ENCODE measurements around the gene ARHGAP30. TPM values are rescaled to one million over a fixed set of nuclear protein-coding genes. Genes with fewer than 3 reads are reported as not detected.

Gene ARHGAP30
- total and polyA plus RNA-seq, 2 experiments from 2014 or later: 0.21 TPM; not detected in 1

GRCh38 chr1:161000736-161001480, 68.8 kb downstream of the ARHGAP30 start:
- Histone ChIP-seq H3F3A (ENCODE audit: insufficient read depth) (peaks cover 9% of the 10 kb centered on the region), H3K36me3 (ENCODE audit: low read depth) (no peaks in the 10 kb centered on the region), H3K27ac (no peak overlapping the region), H3K9me2 (ENCODE audit: insufficient read depth) (no peaks in the 10 kb centered on the region), H3K4me1 (ENCODE audit: insufficient read depth) (peaks cover 1% of the 10 kb centered on the region; the same call in 1 of the 2 replicates), H2AFZ (no peak overlapping the region), H3K9ac (no peak overlapping the region), H3K27me3 (replicated peaks; ENCODE audit: insufficient read depth) (no peaks in the 10 kb centered on the region), H4K20me1 (ENCODE audit: insufficient read depth) (no peaks in the 10 kb centered on the region), H3K4me3 (no peak overlapping the region), H3K79me2 (ENCODE audit: insufficient read depth) (no peaks in the 10 kb centered on the region), H3K4me2 (ENCODE audit: unreplicated experiment) (no peak overlapping the region), H3K9me3 (ENCODE audit: low read depth) (no peaks in the 10 kb centered on the region)
- WGBS, 2 experiments (ENCODE audit: low coverage in 1 of 2, low lambda C conversion rate in 2 of 2, missing lambda C conversion rate in 2 of 2): 53% methylated on average over 10 to 11 of the region's 11 CpGs
- DNase-seq: no peak
- in situ Hi-C loops (cut with MboI): no loop called here
- TF ChIP-seq EZH2 (IDR thresholded peaks at IDR 0.05; ENCODE audit: insufficient read depth, poor library complexity, severe bottlenecking) (no peak), EZH2phosphoT487 (IDR thresholded peaks at IDR 0.05; ENCODE audit: insufficient read depth, low read depth) (no peak)

GRCh38 chr1:160999376-160999775, 70.3 kb downstream of the ARHGAP30 start:
- in situ Hi-C loops (cut with MboI): loop anchor here (10.0 kb wide), 1 partner anchor 95 kb away; the partner anchor contains the start of gene KLHDC9
- no peaks in the 10 kb centered on the region for H3K27me3 ChIP-seq (replicated peaks; ENCODE audit: insufficient read depth)
- no peaks in the 10 kb centered on the region for H3K36me3 ChIP-seq (ENCODE audit: low read depth)
- DNase-seq: no peak
- WGBS, 2 experiments (ENCODE audit: low coverage in 1 of 2, low lambda C conversion rate in 2 of 2, missing lambda C conversion rate in 2 of 2): 76 to 86% methylated on average over 5 of the region's 5 CpGs
- peaks cover 11% of the 10 kb centered on the region for H3K4me1 ChIP-seq (ENCODE audit: insufficient read depth)
- H2AFZ ChIP-seq: no peak overlapping the region
- H3K4me2 ChIP-seq (ENCODE audit: unreplicated experiment): no peak overlapping the region
- no peak for TF ChIP-seq EZH2 (IDR thresholded peaks at IDR 0.05; ENCODE audit: insufficient read depth, poor library complexity, severe bottlenecking)
- TF ChIP-seq EZH2phosphoT487 (IDR thresholded peaks at IDR 0.05; ENCODE audit: insufficient read depth, low read depth): no peak
- no peaks in the 10 kb centered on the region for H4K20me1 ChIP-seq (ENCODE audit: insufficient read depth)
- no peak overlapping the region for H3K4me3 ChIP-seq
- peaks cover 20% of the 10 kb centered on the region for H3F3A ChIP-seq (ENCODE audit: insufficient read depth)
- H3K9ac ChIP-seq: no peak overlapping the region
- H3K27ac ChIP-seq: no peak overlapping the region
- H3K9me2 ChIP-seq (ENCODE audit: insufficient read depth): no peaks in the 10 kb centered on the region
- no peaks in the 10 kb centered on the region for H3K79me2 ChIP-seq (ENCODE audit: insufficient read depth)
- no peaks in the 10 kb centered on the region for H3K9me3 ChIP-seq (ENCODE audit: low read depth)

- no peaks in the 10 kb centered on the region for H3K9me3 ChIP-seq (ENCODE audit: low read depth)
- H3K4me3 ChIP-seq: no peak overlapping the region
- no peaks in the 10 kb centered on the region for H3K9me2 ChIP-seq (ENCODE audit: insufficient read depth)
- H3K4me2 ChIP-seq (ENCODE audit: unreplicated experiment): no peak overlapping the region
- in situ Hi-C loops (cut with MboI): loop anchor here (10.0 kb wide), 1 partner anchor 97 kb away; the partner anchor contains the start of gene KLHDC9
- H3F3A ChIP-seq (ENCODE audit: insufficient read depth): peaks cover 30% of the 10 kb centered on the region
- no peak overlapping the region for H3K9ac ChIP-seq
- WGBS, 2 experiments (ENCODE audit: low coverage in 1 of 2, low lambda C conversion rate in 2 of 2, missing lambda C conversion rate in 2 of 2): 88 to 90% methylated on average over 1 of the region's 1 CpG
- H3K4me1 ChIP-seq (ENCODE audit: insufficient read depth): peaks cover 15% of the 10 kb centered on the region
- H3K27me3 ChIP-seq (replicated peaks; ENCODE audit: insufficient read depth): no peaks in the 10 kb centered on the region
- H3K36me3 ChIP-seq (ENCODE audit: low read depth): no peaks in the 10 kb centered on the region
- TF ChIP-seq EZH2phosphoT487 (IDR thresholded peaks at IDR 0.05; ENCODE audit: insufficient read depth, low read depth) (no peak), EZH2 (IDR thresholded peaks at IDR 0.05; ENCODE audit: insufficient read depth, poor library complexity, severe bottlenecking) (no peak)
- DNase-seq: peak; percentile 72
- H3K79me2 ChIP-seq (ENCODE audit: insufficient read depth): no peaks in the 10 kb centered on the region
- H2AFZ ChIP-seq: peak overlapping the region; percentile 75; the same call in 1 of the 2 replicates
- no peaks in the 10 kb centered on the region for H4K20me1 ChIP-seq (ENCODE audit: insufficient read depth)
- H3K27ac ChIP-seq: no peak overlapping the region
Observed at GRCh38 chr1:160997323-160998038, 72.2 kb downstream of the ARHGAP30 start.

Small RNA genes within 50 kb of the gene (small RNA-seq; reads per million reads assigned to genes)
- not detected for gene AL591806.2 (ENCODE audit: low read depth, low replicate concordance)

Other genes starting within 250 kb of the ARHGAP30 start
- not detected in 2 replicates for gene CD244, start 207.0 kb downstream of the ARHGAP30 start, total RNA-seq (2014; rRNA removed; shearing (Covaris generic))
- not detected in 2 replicates for gene CD244, start 207.0 kb downstream of the ARHGAP30 start, polyA plus RNA-seq (2016; fragmentation: Nextera tagmentation; extraction: Ambion mirVana)
- not detected in 2 replicates for gene ITLN1, start 184.7 kb downstream of the ARHGAP30 start, total RNA-seq (2014; rRNA removed; shearing (Covaris generic))
- not detected in 2 replicates for gene ITLN1, start 184.7 kb downstream of the ARHGAP30 start, polyA plus RNA-seq (2016; fragmentation: Nextera tagmentation; extraction: Ambion mirVana)
- not detected in 2 replicates for gene ITLN2, start 115.1 kb downstream of the ARHGAP30 start, total RNA-seq (2014; rRNA removed; shearing (Covaris generic))
- not detected in 2 replicates for gene ITLN2, start 115.1 kb downstream of the ARHGAP30 start, polyA plus RNA-seq (2016; fragmentation: Nextera tagmentation; extraction: Ambion mirVana)
- 0.76 and 1.5 TPM in 2 replicates for gene F11R, start 48.7 kb downstream of the ARHGAP30 start, total RNA-seq (2014; rRNA removed; shearing (Covaris generic))
- 0.52 and 0.53 TPM in 2 replicates for gene F11R, start 48.7 kb downstream of the ARHGAP30 start, polyA plus RNA-seq (2016; fragmentation: Nextera tagmentation; extraction: Ambion mirVana)
- gene TSTD1, start 30.9 kb downstream of the ARHGAP30 start, total RNA-seq (2014; rRNA removed; shearing (Covaris generic)): not detected in 2 replicates
- gene TSTD1, start 30.9 kb downstream of the ARHGAP30 start, polyA plus RNA-seq (2016; fragmentation: Nextera tagmentation; extraction: Ambion mirVana): not detected in 2 replicates
- gene USF1, start 23.9 kb downstream of the ARHGAP30 start, total RNA-seq (2014; rRNA removed; shearing (Covaris generic)): 53.2 and 68.4 TPM in 2 replicates
- 12.2 and 17.1 TPM in 2 replicates for gene USF1, start 23.9 kb downstream of the ARHGAP30 start, polyA plus RNA-seq (2016; fragmentation: Nextera tagmentation; extraction: Ambion mirVana)
- gene NECTIN4, start 19.7 kb upstream of the ARHGAP30 start, total RNA-seq (2014; rRNA removed; shearing (Covaris generic)): 0.54 TPM in 1 of 2 replicates, not detected in the other
- 0.40 and 0.54 TPM in 2 replicates for gene NECTIN4, start 19.7 kb upstream of the ARHGAP30 start, polyA plus RNA-seq (2016; fragmentation: Nextera tagmentation; extraction: Ambion mirVana)
- gene KLHDC9, start 28.5 kb upstream of the ARHGAP30 start, total RNA-seq (2014; rRNA removed; shearing (Covaris generic)): 3.7 and 5.6 TPM in 2 replicates
- gene KLHDC9, start 28.5 kb upstream of the ARHGAP30 start, polyA plus RNA-seq (2016; fragmentation: Nextera tagmentation; extraction: Ambion mirVana): 3.2 and 3.3 TPM in 2 replicates
- gene PFDN2, start 48.1 kb upstream of the ARHGAP30 start, total RNA-seq (2014; rRNA removed; shearing (Covaris generic)): 32.4 and 35.9 TPM in 2 replicates
- gene PFDN2, start 48.1 kb upstream of the ARHGAP30 start, polyA plus RNA-seq (2016; fragmentation: Nextera tagmentation; extraction: Ambion mirVana): 121 and 125 TPM in 2 replicates
- 16.6 and 24.3 TPM in 2 replicates for gene NIT1, start 48.2 kb upstream of the ARHGAP30 start, total RNA-seq (2014; rRNA removed; shearing (Covaris generic))
- 30.4 and 30.9 TPM in 2 replicates for gene NIT1, start 48.2 kb upstream of the ARHGAP30 start, polyA plus RNA-seq (2016; fragmentation: Nextera tagmentation; extraction: Ambion mirVana)
- gene DEDD, start 62.8 kb upstream of the ARHGAP30 start, total RNA-seq (2014; rRNA removed; shearing (Covaris generic)): 30.4 and 36.7 TPM in 2 replicates
- 37.8 and 38.4 TPM in 2 replicates for gene DEDD, start 62.8 kb upstream of the ARHGAP30 start, polyA plus RNA-seq (2016; fragmentation: Nextera tagmentation; extraction: Ambion mirVana)
- 42.6 and 86.2 TPM in 2 replicates for gene UFC1, start 84.1 kb upstream of the ARHGAP30 start, total RNA-seq (2014; rRNA removed; shearing (Covaris generic))
- gene UFC1, start 84.1 kb upstream of the ARHGAP30 start, polyA plus RNA-seq (2016; fragmentation: Nextera tagmentation; extraction: Ambion mirVana): 89.5 and 89.6 TPM in 2 replicates
- 6.3 and 10.5 TPM in 2 replicates for gene USP21, start 89.6 kb upstream of the ARHGAP30 start, total RNA-seq (2014; rRNA removed; shearing (Covaris generic))
- 16.0 and 16.5 TPM in 2 replicates for gene USP21, start 89.6 kb upstream of the ARHGAP30 start, polyA plus RNA-seq (2016; fragmentation: Nextera tagmentation; extraction: Ambion mirVana)
- 18.8 and 36.2 TPM in 2 replicates for gene PPOX, start 96.5 kb upstream of the ARHGAP30 start, total RNA-seq (2014; rRNA removed; shearing (Covaris generic))
- gene PPOX, start 96.5 kb upstream of the ARHGAP30 start, polyA plus RNA-seq (2016; fragmentation: Nextera tagmentation; extraction: Ambion mirVana): 21.5 and 25.9 TPM in 2 replicates
- 33.3 and 34.5 TPM in 2 replicates for gene B4GALT3, start 107.6 kb upstream of the ARHGAP30 start, total RNA-seq (2014; rRNA removed; shearing (Covaris generic))
- 30.6 and 31.3 TPM in 2 replicates for gene B4GALT3, start 107.6 kb upstream of the ARHGAP30 start, polyA plus RNA-seq (2016; fragmentation: Nextera tagmentation; extraction: Ambion mirVana)
- 5.9 and 9.8 TPM in 2 replicates for gene ADAMTS4, start 129.2 kb upstream of the ARHGAP30 start, total RNA-seq (2014; rRNA removed; shearing (Covaris generic))
- 5.3 and 7.2 TPM in 2 replicates for gene ADAMTS4, start 129.2 kb upstream of the ARHGAP30 start, polyA plus RNA-seq (2016; fragmentation: Nextera tagmentation; extraction: Ambion mirVana)
- gene NDUFS2, start 132.5 kb upstream of the ARHGAP30 start, total RNA-seq (2014; rRNA removed; shearing (Covaris generic)): 104 and 125 TPM in 2 replicates
- gene NDUFS2, start 132.5 kb upstream of the ARHGAP30 start, polyA plus RNA-seq (2016; fragmentation: Nextera tagmentation; extraction: Ambion mirVana): 135 and 141 TPM in 2 replicates
- gene FCER1G, start 145.4 kb upstream of the ARHGAP30 start, total RNA-seq (2014; rRNA removed; shearing (Covaris generic)): not detected in 2 replicates
- gene FCER1G, start 145.4 kb upstream of the ARHGAP30 start, polyA plus RNA-seq (2016; fragmentation: Nextera tagmentation; extraction: Ambion mirVana): 0.49 TPM in 1 of 2 replicates, not detected in the other
- not detected in 2 replicates for gene APOA2, start 153.7 kb upstream of the ARHGAP30 start, total RNA-seq (2014; rRNA removed; shearing (Covaris generic))
- not detected in 2 replicates for gene APOA2, start 153.7 kb upstream of the ARHGAP30 start, polyA plus RNA-seq (2016; fragmentation: Nextera tagmentation; extraction: Ambion mirVana)
- 6.5 and 19.1 TPM in 2 replicates for gene TOMM40L, start 156.2 kb upstream of the ARHGAP30 start, total RNA-seq (2014; rRNA removed; shearing (Covaris generic))
- gene TOMM40L, start 156.2 kb upstream of the ARHGAP30 start, polyA plus RNA-seq (2016; fragmentation: Nextera tagmentation; extraction: Ambion mirVana): 5.7 and 5.8 TPM in 2 replicates
- not detected in 2 replicates for gene NR1I3, start 168.3 kb upstream of the ARHGAP30 start, total RNA-seq (2014; rRNA removed; shearing (Covaris generic))
- 0.70 TPM in 1 of 2 replicates, not detected in the other for gene NR1I3, start 168.3 kb upstream of the ARHGAP30 start, polyA plus RNA-seq (2016; fragmentation: Nextera tagmentation; extraction: Ambion mirVana)
- gene PCP4L1, start 188.9 kb upstream of the ARHGAP30 start, total RNA-seq (2014; rRNA removed; shearing (Covaris generic)): not detected in 2 replicates
- gene PCP4L1, start 188.9 kb upstream of the ARHGAP30 start, polyA plus RNA-seq (2016; fragmentation: Nextera tagmentation; extraction: Ambion mirVana): not detected in 2 replicates
- gene MPZ, start 240.1 kb upstream of the ARHGAP30 start, total RNA-seq (2014; rRNA removed; shearing (Covaris generic)): 0.11 TPM in 1 of 2 replicates, not detected in the other
- not detected in 2 replicates for gene MPZ, start 240.1 kb upstream of the ARHGAP30 start, polyA plus RNA-seq (2016; fragmentation: Nextera tagmentation; extraction: Ambion mirVana)
- 17.4 and 39.2 TPM in 2 replicates for gene SDHC, start 244.5 kb upstream of the ARHGAP30 start, total RNA-seq (2014; rRNA removed; shearing (Covaris generic))
- 175 and 211 TPM in 2 replicates for gene SDHC, start 244.5 kb upstream of the ARHGAP30 start, polyA plus RNA-seq (2016; fragmentation: Nextera tagmentation; extraction: Ambion mirVana)